Islet precursor cell (in vitro differentiated cells): ENCODE data around the gene RGS3.

Experiments used
- DNase-seq: peaks from one replicate; pipeline ENCODE4 v3.0.0-alpha.2; 2018

Gene RGS3

DNA sequence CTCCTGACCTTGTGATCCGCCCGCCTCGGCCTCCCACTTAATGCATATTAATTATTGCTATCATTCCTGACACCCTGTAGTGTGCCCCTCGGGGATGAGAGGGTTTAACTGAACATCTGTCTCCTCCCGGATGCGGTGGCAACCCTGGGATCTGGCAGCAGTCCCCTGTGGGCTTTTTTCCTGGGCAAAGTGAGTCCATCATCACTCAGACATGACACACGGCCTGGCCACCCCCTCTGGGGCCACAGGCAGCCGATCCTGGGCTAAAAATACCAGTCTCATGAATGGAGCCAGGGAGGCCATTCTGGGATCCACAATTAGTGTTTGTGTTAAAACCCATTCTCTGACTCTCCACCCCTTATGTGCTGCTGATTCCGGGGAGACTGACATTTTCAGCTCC is 161.2 kb downstream of the RGS3 start:
- DNase-seq = peak; percentile 53

- peak; percentile 48 for DNase-seq
Measured at GRCh38 chr9:113625486-113625885, 162.0 kb downstream of the RGS3 start.

GRCh38 chr9:113626735-113627495 is 163.4 kb downstream of the RGS3 start:
- DNase-seq = peak; percentile 47

DNA sequence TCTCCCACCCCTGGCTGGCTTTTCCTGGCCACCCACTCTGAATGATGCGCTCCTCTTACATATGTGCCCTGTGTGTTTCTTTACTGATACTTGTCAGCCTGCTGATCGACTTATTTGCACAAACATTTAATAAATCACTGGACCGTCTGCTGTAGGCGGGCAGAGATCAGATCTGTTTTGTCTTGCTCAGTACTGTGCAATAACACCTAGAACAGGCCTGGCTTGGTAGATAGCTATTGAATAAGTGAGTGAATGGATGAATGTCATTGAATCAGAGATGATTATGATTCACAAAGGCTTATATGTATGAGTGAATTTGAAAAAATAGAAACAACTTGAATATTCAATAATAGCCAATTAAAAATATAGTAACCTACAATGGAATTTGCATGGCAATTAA is 165.1 kb downstream of the RGS3 start:
- DNase-seq = no peak

GRCh38 chr9:113630386-113631136 is 167.0 kb downstream of the RGS3 start:
- peak; percentile 10 for DNase-seq

- no peak for DNase-seq
Measured at GRCh38 chr9:113631137-113631765, 167.7 kb downstream of the RGS3 start.

- DNase-seq = peak; percentile 50
Measured at GRCh38 chr9:113631871-113632665, 168.5 kb downstream of the RGS3 start.

- DNase-seq = peak; percentile 81
Measured at GRCh38 chr9:113632776-113633590, 169.5 kb downstream of the RGS3 start.

DNA sequence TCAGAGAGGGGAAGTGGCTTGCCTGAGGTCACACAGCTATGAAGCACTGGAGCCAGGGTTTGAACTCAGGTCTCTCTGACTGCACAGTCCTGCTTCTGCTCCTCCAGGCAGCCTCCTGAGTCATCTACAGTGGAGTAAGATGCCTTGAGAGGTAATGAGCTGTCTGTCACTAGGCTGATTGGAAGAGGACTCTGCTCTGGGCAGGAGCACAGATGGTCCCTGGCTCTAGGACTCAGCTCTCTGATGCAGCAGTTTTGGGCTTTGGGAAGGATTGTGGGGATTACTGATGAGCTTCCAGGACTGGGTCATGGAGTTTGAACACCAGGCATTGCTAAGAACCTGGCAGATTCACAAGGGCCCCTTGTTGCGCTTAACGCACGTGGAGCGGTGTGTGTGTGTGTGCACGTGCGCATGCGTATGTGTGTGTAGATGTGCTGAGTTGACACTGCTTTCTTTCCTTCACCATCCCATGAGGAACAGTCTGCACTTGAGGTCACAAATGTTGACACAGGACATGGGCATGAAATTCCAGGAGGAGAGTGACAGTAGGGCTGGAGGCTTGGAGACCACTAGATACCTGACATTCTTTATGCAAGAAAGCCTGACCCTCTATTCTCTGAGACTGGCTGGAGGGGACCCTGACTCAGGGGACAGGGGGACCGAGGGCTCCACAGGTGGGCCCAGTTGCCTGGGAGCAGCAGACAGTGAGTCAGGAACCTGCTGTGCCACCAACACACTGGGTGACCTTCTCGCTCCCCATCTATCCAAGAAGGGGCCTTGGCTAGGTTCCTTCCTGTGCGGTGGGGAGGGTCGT is 170.5 kb downstream of the RGS3 start:
- DNase-seq = peak; percentile 87

GRCh38 chr9:113634596-113635515 is 171.3 kb downstream of the RGS3 start:
- DNase-seq = peak; percentile 34

- peak; percentile 52 for DNase-seq
Measured at GRCh38 chr9:113635586-113635985, 172.1 kb downstream of the RGS3 start.

GRCh38 chr9:113636165-113636564 is 172.6 kb downstream of the RGS3 start:
- peak; percentile 65 for DNase-seq

GRCh38 chr9:113636693-113637092 is 173.2 kb downstream of the RGS3 start:
- peak; percentile 37 for DNase-seq

GRCh38 chr9:113638490-113638889 is 175.0 kb downstream of the RGS3 start:
- peak; percentile 4 for DNase-seq

DNA sequence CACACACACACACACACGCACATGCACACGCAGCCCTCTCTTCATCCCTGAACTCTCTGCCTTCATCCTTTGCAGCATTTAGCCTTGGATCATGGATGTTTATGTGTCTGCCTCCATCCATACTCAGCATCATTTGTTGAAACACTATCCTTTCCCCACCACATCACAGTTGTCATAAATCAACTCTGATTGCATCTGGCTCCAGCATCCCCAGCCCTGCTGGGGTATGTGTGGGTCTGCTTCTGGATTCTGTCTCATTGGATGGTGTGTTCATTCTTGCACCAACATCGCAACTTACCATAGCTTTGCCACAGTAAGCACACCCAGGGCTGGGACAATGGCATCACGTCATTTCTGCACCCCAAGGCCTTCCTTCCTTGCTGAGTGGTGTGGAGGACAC is 175.4 kb downstream of the RGS3 start:
- DNase-seq = peak; percentile 15

DNA sequence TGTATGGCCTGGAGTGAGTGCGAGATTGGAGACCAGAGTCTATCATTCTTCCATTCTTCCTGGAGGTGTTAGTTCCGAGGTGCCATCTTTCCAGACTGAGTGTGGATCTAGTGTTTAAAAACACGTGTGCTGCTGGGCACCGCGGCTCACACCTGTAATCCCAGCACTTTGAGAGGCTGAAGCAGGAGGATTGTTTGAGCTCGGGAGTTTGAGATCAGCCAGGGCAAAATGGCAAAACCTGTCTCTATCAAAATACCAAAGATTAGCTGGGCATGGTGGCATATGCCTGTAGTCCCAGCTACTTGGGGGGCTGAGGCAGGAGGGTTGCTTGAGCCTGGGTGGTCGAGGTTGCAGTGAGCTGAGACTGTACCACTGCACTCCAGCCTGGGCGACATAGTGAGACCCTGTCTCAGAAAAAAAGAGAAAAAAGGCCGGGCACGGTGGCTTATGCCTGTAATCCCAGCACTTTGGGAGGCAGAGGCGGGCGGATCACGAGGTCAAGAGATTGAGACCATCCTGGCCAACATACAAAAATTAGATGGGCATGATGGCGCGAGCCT is 176.0 kb downstream of the RGS3 start:
- peak; percentile 32 for DNase-seq

GRCh38 chr9:113640418-113640817 is 176.9 kb downstream of the RGS3 start:
- peak; percentile 27 for DNase-seq

- peak; percentile 8 for DNase-seq
Measured at GRCh38 chr9:113641100-113641885, 177.8 kb downstream of the RGS3 start.

DNA sequence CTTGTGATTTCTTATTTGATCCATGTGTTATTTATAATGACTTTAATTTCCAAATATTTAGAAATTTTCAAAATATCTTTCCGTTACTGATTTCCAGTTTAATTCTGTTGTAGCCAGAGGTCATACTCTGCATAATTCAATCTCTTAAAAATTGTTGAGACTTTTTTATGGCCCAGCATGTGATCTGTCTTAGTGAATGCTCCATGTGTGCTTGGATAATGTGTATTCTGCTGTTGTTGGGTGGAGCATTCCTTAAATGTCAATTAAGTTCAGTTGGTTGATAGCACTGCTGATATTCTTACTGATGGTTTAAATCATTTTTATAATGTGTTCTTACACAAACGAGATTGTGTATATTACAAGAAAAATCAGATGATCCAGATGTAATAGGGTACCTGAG is 180.8 kb downstream of the RGS3 start:
- no peak for DNase-seq
